ENCODE measurements around the gene AMFR.

DNA sequence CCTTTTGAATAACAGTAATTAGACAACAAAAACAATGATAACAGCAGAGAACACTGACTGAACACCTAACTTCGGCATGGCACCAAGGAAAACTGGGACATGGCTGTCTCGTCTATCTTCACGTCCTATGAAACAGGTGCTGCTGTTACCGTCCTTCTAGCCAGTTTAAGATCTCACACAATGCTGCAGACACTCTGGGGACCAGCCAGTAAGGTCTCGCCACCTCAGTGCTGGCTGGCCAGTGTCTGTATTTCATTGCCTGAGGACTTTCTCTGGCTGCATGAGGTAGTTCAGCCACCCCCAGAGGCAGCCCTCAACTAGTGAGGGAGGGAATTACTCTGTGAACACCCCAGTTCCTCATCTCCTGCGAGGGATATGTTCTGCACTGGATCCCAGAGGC, 57.6 kb downstream of the AMFR start:
- TF ChIP-seq GATA2 (IDR thresholded peaks at IDR 0.05; ENCODE audit: low read depth, low read length) (no peak), GATA3 (IDR thresholded peaks at IDR 0.05; ENCODE audit: low read depth, low read length) (no peak)
